Kidney (tissue), 14 donors: ENCODE results near the gene DGKG. TPM values are rescaled to one million over a fixed set of nuclear protein-coding genes. Genes with fewer than 3 reads are reported as not detected.

Experiments used
- DNase-seq, 5 donors: peaks; one replicate each; pipeline ENCODE4 v3.0.0-alpha.2; 2013 to 2020
- FAIRE-seq: peaks from 2 replicates; lab custom pipeline; 2012; peaks lifted over from hg19 to GRCh38; lab: Jason Lieb, UNC
- H3K27ac ChIP-seq, 2 donors: one replicate each; pipeline ENCODE4 v1.7.0; 2013; ENCODE audit warnings: low read depth in 2 of 2, low read length in 2 of 2, inconsistent platforms in 1 of 2
- H3K27me3 ChIP-seq: one replicate; pipeline ENCODE4 v1.7.1; 2013; ENCODE audit warnings: low read length, inconsistent platforms; ENCODE audit not compliant: control insufficient read depth, insufficient read depth
- H3K36me3 ChIP-seq, 3 donors: one replicate each; pipeline versions ENCODE4 v1.7.0 to v1.7.1; 2013; ENCODE audit warnings: low read length in 3 of 3, control low read depth in 1 of 3, inconsistent platforms in 1 of 3; ENCODE audit not compliant: insufficient read depth in 3 of 3, control insufficient read depth in 2 of 3
- H3K4me1 ChIP-seq, 3 donors: one replicate each; pipeline versions ENCODE4 v1.7.0 to v1.7.1; 2013; ENCODE audit warnings: low read length in 3 of 3, inconsistent platforms in 1 of 3, low read depth in 1 of 3; ENCODE audit not compliant: control insufficient read depth in 2 of 3, insufficient read depth in 2 of 3
- H3K4me3 ChIP-seq, 3 donors: one replicate each; pipeline versions ENCODE4 v1.7.0 to v1.8.1; 2013; ENCODE audit warnings: low read length in 3 of 3, control low read depth in 1 of 3, inconsistent platforms in 1 of 3
- H3K9ac ChIP-seq, 3 donors: one replicate each; pipeline versions ENCODE4 v1.7.0 to v1.7.1; 2013; ENCODE audit warnings: low read length in 3 of 3, control low read depth in 1 of 3, inconsistent platforms in 1 of 3
- H3K9me3 ChIP-seq, 3 donors: one replicate each; pipeline versions ENCODE4 v1.7.0 to v1.7.1; 2013; ENCODE audit warnings: low read length in 3 of 3, control low read depth in 1 of 3, inconsistent platforms in 1 of 3; ENCODE audit not compliant: control insufficient read depth in 2 of 3, insufficient read depth in 1 of 3
- intact Hi-C: fragments of 100-400 bp; cut with DNase I; formaldehyde crosslinking; loops from one replicate; pipeline ENCODE4 v1.11.1; 2022
- polyA plus RNA-seq: library from polyadenylated mRNA; stranded (reverse); fragments of 350-450 nt; fragmentation: Illumina TruSeq; extraction: RNeasy Lipid Tissue Mini Kit (QIAGEN cat#74804); gene quantifications from one replicate; pipeline ENCODE4 v1.2.3, GENCODE V29; 2014; ENCODE audit warnings: low read depth, low replicate concordance; ENCODE audit not compliant: insufficient read depth
- total RNA-seq: library from RNA; stranded (reverse); fragmentation: NEBNext Ultra II Directional; extraction: Animal tissue kit (Norgen Biotek cat#: 25700); gene quantifications from one replicate; pipeline ENCODE4 v1.2.1, GENCODE V29; 2021
- TF ChIP-seq, protein P1 (sequence below): IDR thresholded peaks from 3 replicates; pipeline ENCODE4 v1.5.1; 2012; ENCODE audit warnings: mild to moderate bottlenecking, moderate library complexity, borderline replicate concordance; ENCODE audit not compliant: insufficient read depth; ENCODE audit errors: extremely low read depth
- donor health status: control.
- donor health status: control.
- donor health status: control.
- donor health status: control.
- donor health status: control.
- donor health status: DM: yes; HTN: yes; CAD: no.
- donor health status: Normal renal cell carcinoma (clear cell type).

Gene DGKG
- total and polyA plus RNA-seq, 2 donors from 2014 or later: 0.95 to 11.4 TPM

DNA sequence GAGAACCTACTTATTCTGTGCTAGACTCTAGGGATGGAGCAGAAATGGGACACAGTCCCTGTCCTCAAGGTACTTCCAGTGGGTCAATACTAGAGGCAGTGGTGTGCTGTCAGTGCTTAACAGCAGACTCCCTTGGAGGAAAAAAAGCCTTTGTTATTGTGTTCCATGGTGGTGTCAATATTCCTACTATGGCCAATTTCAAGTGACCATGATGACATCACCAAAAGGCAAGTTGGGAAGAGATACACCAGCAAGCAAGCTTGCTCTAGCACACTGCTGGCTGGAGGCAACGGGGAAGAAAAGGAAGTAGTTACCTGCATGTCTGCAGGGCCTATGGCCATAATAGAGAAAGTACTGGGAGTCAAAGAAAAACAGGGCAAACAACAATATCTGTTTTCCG lies 163.6 kb downstream of the DGKG start:
- H3K27me3 ChIP-seq: no peaks in the 10 kb centered on the region
- TF ChIP-seq, protein P1, sequence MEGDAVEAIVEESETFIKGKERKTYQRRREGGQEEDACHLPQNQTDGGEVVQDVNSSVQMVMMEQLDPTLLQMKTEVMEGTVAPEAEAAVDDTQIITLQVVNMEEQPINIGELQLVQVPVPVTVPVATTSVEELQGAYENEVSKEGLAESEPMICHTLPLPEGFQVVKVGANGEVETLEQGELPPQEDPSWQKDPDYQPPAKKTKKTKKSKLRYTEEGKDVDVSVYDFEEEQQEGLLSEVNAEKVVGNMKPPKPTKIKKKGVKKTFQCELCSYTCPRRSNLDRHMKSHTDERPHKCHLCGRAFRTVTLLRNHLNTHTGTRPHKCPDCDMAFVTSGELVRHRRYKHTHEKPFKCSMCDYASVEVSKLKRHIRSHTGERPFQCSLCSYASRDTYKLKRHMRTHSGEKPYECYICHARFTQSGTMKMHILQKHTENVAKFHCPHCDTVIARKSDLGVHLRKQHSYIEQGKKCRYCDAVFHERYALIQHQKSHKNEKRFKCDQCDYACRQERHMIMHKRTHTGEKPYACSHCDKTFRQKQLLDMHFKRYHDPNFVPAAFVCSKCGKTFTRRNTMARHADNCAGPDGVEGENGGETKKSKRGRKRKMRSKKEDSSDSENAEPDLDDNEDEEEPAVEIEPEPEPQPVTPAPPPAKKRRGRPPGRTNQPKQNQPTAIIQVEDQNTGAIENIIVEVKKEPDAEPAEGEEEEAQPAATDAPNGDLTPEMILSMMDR: no peak
- DNase-seq: no peak
- no peak overlapping the region for H3K27ac ChIP-seq
- no peak overlapping the region for H3K4me3 ChIP-seq
- no peak overlapping the region for H3K9ac ChIP-seq
- no peaks in the 10 kb centered on the region for H3K36me3 ChIP-seq
- H3K9me3 ChIP-seq: no peaks in the 10 kb centered on the region
- H3K4me1 ChIP-seq: peaks cover 0 to 3% (median 0%) of the 10 kb centered on the region in 3 donors
- FAIRE-seq: no peak
- intact Hi-C loops: no loop called here

DNA sequence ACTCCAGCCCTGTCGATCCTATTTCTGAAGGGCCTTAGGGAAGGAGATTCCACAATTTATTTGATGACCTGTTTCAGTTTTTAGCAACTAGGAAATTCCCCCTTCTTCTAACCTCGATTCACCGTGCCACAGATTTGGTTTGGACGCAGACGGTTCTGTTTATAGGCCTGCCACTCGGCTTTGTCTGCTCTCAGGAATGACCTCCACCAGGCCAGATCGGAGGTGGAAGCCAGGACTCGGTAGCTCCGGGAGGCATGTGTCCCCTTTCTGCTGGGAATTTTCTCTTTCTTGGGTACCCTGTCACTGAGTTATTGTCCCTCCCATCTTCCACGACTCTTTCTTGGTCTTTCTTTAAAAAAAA lies 167.6 kb downstream of the DGKG start:
- peaks cover 0 to 3% (median 0%) of the 10 kb centered on the region in 3 donors for H3K4me1 ChIP-seq
- H3K9ac ChIP-seq: no peak overlapping the region
- no peaks in the 10 kb centered on the region for H3K9me3 ChIP-seq
- intact Hi-C loops: no loop called here
- no peak overlapping the region for H3K27ac ChIP-seq
- no peak for DNase-seq
- peak overlapping the region in 1 of 3 donors; percentile 61 for H3K4me3 ChIP-seq
- FAIRE-seq: no peak
- TF ChIP-seq, protein P1: no peak
- no peaks in the 10 kb centered on the region for H3K36me3 ChIP-seq
- H3K27me3 ChIP-seq: peaks cover 5% of the 10 kb centered on the region

DNA sequence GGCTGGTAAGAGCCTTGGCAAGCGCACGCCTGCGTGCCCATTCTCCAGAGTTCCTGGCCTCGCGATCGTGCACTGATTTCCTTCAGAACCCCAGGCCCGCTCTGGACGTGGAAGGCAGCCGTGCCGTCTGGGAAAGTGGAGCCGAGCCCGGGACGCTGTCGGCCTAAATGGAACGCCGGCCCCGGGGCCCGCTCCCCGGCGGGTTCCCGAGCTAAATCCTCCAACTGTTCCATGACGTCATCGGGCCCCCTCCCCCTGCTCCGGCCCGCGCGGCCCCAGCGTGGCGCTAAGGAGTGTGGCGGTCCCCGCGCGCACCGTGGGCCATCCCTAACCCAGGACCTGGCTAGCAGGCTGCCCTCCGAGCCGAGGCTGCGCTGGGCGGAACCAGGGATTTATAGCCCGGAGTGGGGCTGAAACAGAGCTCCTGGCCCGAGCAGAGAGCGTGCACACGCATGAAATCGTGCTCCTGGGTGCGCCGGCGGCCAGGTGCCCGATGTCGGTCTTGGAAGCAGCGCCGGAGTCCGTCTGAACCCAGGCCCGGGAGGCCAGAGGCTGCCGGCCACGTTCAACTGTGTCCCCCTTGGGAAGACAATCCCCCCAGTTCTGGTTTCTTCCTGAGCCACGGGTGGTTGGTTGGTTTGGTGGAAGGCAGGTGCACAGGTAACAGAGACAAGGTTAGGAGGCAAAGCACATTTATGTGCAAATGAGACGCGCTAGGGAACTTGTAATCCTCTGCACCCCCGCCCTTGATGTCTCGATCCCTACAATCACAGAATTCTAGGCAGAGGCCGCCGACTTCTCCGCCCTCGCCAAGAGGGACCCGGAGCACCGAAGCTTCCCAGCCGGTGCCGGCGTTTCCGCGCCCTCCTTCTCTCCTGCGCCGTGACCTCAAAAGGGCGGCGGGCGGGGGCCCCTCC lies 168.2 kb downstream of the DGKG start:
- intact Hi-C loops: no loop called here
- FAIRE-seq (no peak), DNase-seq (peak; percentile 74 to 84 (median 76))
- TF ChIP-seq, protein P1: no peak
- H3K4me3 ChIP-seq: peak overlapping the region; percentile 20 to 61 (median 24)
- H3K36me3 ChIP-seq: no peaks in the 10 kb centered on the region
- no peaks in the 10 kb centered on the region for H3K9me3 ChIP-seq
- H3K4me1 ChIP-seq: peaks cover 0 to 3% (median 0%) of the 10 kb centered on the region in 3 donors
- H3K27ac ChIP-seq: no peak overlapping the region
- peak overlapping the region in 1 of 3 donors; percentile 37 for H3K9ac ChIP-seq
- H3K27me3 ChIP-seq: peaks cover 5% of the 10 kb centered on the region
